ENCODE data around the gene C12orf76. TPM values are rescaled to one million over a fixed set of nuclear protein-coding genes. Genes with fewer than 3 reads are reported as not detected.

The C12orf76 gene
- total and polyA plus RNA-seq, 10 of the 15 experiments (the other 5 are each of a cell fraction or from before 2014, with no cell fraction given): 3.6 to 20.4 (median 10.7) TPM

GRCh38 chr12:110047297-110047940 is 903 bp downstream of the C12orf76 start:
- CTCF ChIA-PET: interaction anchor here (0.9 kb wide), 1 partner anchor 54 kb away, joined by 4 read pairs; no protein-coding TSS in a partner anchor
- Histone ChIP-seq H2AFZ (ENCODE audit: control insufficient read depth, low read depth, low read length) (no peak overlapping the region), H3K4me1 (ENCODE audit: control insufficient read depth, insufficient read depth, low read length) (peaks cover 29% of the 10 kb centered on the region), H4K20me1 (ENCODE audit: control insufficient read depth, insufficient read depth) (no peaks in the 10 kb centered on the region), H3K4me2 (ENCODE audit: control insufficient read depth, insufficient read depth) (peak overlapping the region; percentile 64), H3K9me3 (replicated peaks; ENCODE audit: control insufficient read depth, insufficient read depth, low read length) (no peaks in the 10 kb centered on the region), H3K36me3 (ENCODE audit: control insufficient read depth in 2 of 2, insufficient read depth in 2 of 2, low read length in 1 of 2) (peaks cover 0 to 5% of the 10 kb centered on the region in 2 experiments; a peak in 2 of 4 replicates), H3K79me2 (ENCODE audit: control insufficient read depth, insufficient read depth, low read length) (peaks cover 26% of the 10 kb centered on the region), H3K27ac (ENCODE audit: control insufficient read depth, insufficient read depth) (peak overlapping the region; percentile 77), H3K4me3 (peak overlapping the region; percentile 87), H3K9ac (ENCODE audit: control insufficient read depth, insufficient read depth, low read length) (peak overlapping the region; percentile 66), H3K27me3 (replicated peaks in 1 of 2; ENCODE audit: control insufficient read depth in 2 of 2, insufficient read depth in 2 of 2, low read length in 1 of 2) (no peaks in the 10 kb centered on the region)
- TF ChIP-seq BCLAF1 (IDR thresholded peaks at IDR 0.05) (no peak), ZSCAN29 (IDR thresholded peaks at IDR 0.05) (no peak), POLR2AphosphoS2 (IDR thresholded peaks at IDR 0.05; ENCODE audit: low read depth, low read length) (no peak), TCF3 (IDR thresholded peaks at IDR 0.05; ENCODE audit: borderline replicate concordance, insufficient read depth, low read depth, low read length) (no peak), USF1 (IDR thresholded peaks at IDR 0.05; ENCODE audit: borderline replicate concordance, extremely low read length, insufficient read depth, low read depth, low read length) (no peak), MLLT1 (IDR thresholded peaks at IDR 0.05) (peak; percentile 97), FOXK2 (IDR thresholded peaks at IDR 0.05) (no peak), ZBTB40 (IDR thresholded peaks at IDR 0.05; ENCODE audit: borderline replicate concordance) (peak; percentile 28; the same call in 1 of the 2 replicates)
- FAIRE-seq (no peak), DNase-seq (ENCODE audit: low read depth, low spot score) (no peak), ATAC-seq (no peak)
- 70% methylated on average over 14 of the region's 14 CpGs for WGBS (ENCODE audit: insufficient coverage, insufficient replicate concordance, low lambda C conversion rate, missing lambda C conversion rate)
- SMC1A ChIA-PET (ENCODE audit: uncharacterized antibody, unreplicated experiment): interaction anchor here (0.7 to 1.3 kb wide), 3 partner anchors 23 to 48 kb away, joined by 3 read pairs; partner anchors contain the start of gene ANKRD13A
- RAD21 ChIA-PET (ENCODE audit: unreplicated experiment): interaction anchor here (1.2 to 1.3 kb wide), 2 partner anchors 23 to 384 kb away, joined by 3 read pairs; no protein-coding TSS in a partner anchor
- POLR2A ChIA-PET: interaction anchor here (1.2 to 1.5 kb wide), 2 partner anchors 32 to 44 kb away, joined by 3 to 4 read pairs; no protein-coding TSS in a partner anchor
- in situ Hi-C loops (cut with MboI): no loop called here
- intact Hi-C loops (cut with micrococcal nuclease; ENCODE audit: unreplicated experiment): no loop called here
- BruUV-seq (replicated peaks): no TSS peak

Measured in GM12878 (cell line).